KOPT-K1 (cell line): Measurements from ENCODE around the gene GRHL3.

Experiments used
- H3K27ac ChIP-seq: fragments of 200-600 bp; sonication (generic); 2 replicates; pipeline ENCODE4 v1.5.1; 2016; ENCODE audit warnings: antibody characterized with exemption, mild to moderate bottlenecking, low read depth, low read length; ENCODE audit not compliant: poor library complexity, severe bottlenecking
- H3K36me3 ChIP-seq: fragments of 200-600 bp; sonication (generic); 2 replicates; pipeline ENCODE4 v1.5.1; 2017; ENCODE audit warnings: antibody characterized with exemption, mild to moderate bottlenecking, low read length, moderate library complexity; ENCODE audit not compliant: insufficient read depth
- H3K9me3 ChIP-seq: fragments of 200-600 bp; sonication (generic); 2 replicates; pipeline ENCODE4 v1.5.1; 2017; ENCODE audit warnings: antibody characterized with exemption, low read length, mild to moderate bottlenecking; ENCODE audit not compliant: insufficient read depth, poor library complexity, severe bottlenecking

Gene GRHL3

GRCh38 chr1:24300971-24301784 lies 18.0 kb upstream of the GRHL3 start:
- no peak overlapping the region for H3K27ac ChIP-seq
- no peaks in the 10 kb centered on the region for H3K36me3 ChIP-seq
- H3K9me3 ChIP-seq, result no peaks in the 10 kb centered on the region

DNA sequence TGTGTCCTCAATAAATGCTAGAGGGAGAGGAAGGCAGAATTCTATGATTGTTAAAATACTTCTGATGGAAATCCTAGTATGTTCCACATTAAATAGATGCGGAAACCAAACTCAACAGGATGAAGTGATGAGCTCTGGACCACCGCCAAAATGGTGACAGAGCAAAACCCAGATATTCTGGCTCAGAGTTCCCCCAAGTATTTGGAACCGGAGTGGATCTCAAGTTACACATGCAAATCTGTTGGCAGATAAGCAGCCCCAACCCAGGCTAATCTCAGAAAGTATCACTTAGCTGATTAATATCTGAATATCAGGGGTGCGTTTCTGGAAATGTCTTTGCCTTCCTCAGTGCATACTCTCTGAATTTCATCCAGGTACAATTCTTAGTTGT lies 17.4 kb upstream of the GRHL3 start:
- H3K27ac ChIP-seq, result no peak overlapping the region
- no peaks in the 10 kb centered on the region for H3K9me3 ChIP-seq
- no peaks in the 10 kb centered on the region for H3K36me3 ChIP-seq

DNA sequence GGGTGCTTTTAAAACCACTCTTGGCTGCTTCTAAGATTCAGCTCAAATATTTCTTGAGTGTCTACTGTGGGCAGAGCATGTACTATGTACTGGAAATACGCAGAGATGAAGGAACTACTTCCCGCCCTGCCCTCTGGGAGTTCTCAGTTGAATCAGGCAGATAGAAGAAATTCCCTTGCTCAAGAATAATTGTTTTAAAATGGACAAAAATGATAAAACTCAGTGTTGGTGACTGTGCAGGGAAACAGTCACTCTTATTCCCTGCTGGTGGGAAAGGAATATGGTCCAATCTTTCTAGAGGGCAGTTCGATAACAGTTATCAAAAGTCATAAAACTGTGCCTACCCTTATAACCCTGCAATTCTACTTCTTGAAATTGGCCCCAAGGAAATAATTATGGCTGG lies 16.9 kb upstream of the GRHL3 start:
- Histone ChIP-seq H3K27ac (no peak overlapping the region), H3K36me3 (no peaks in the 10 kb centered on the region), H3K9me3 (no peaks in the 10 kb centered on the region)

DNA sequence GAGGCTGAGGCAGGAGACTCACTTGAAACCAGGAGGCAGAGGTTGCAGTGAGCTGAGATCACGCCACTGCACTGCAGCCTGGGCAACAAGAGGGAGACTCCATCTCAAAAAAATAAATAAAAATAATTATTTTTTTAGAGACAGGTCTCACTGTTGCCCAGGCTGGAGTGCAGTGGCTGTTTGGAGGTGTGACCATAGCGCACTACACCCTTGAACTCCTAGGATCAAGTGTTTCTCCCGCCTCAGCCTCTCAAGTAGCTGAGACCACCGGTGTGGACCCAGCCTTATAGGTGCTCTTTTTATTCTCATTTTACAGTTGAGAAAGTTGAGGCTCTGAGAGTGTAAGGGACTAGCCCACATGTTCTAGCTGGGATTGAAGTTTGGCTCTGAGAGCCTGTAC lies 15.6 kb upstream of the GRHL3 start:
- Histone ChIP-seq H3K9me3 (no peaks in the 10 kb centered on the region), H3K27ac (no peak overlapping the region), H3K36me3 (no peaks in the 10 kb centered on the region)

GRCh38 chr1:24304763-24305162 lies 14.4 kb upstream of the GRHL3 start:
- Histone ChIP-seq H3K36me3 (no peaks in the 10 kb centered on the region), H3K9me3 (no peaks in the 10 kb centered on the region), H3K27ac (no peak overlapping the region)

GRCh38 chr1:24308365-24309015 lies 10.7 kb upstream of the GRHL3 start:
- H3K9me3 ChIP-seq, result no peaks in the 10 kb centered on the region
- H3K27ac ChIP-seq, result no peak overlapping the region
- no peaks in the 10 kb centered on the region for H3K36me3 ChIP-seq

- H3K27ac ChIP-seq, result no peak overlapping the region
These were observed 9.2 kb upstream of the GRHL3 start for GRCh38 chr1:24309762-24310485.

GRCh38 chr1:24311234-24311633 lies 7.9 kb upstream of the GRHL3 start:
- no peaks in the 10 kb centered on the region for H3K36me3 ChIP-seq
- no peaks in the 10 kb centered on the region for H3K9me3 ChIP-seq
- H3K27ac ChIP-seq, result no peak overlapping the region

More at GRCh38 chr1:24309762-24310485, 9.2 kb upstream of the GRHL3 start:
- H3K9me3 ChIP-seq, result no peaks in the 10 kb centered on the region
- H3K36me3 ChIP-seq, result no peaks in the 10 kb centered on the region

DNA sequence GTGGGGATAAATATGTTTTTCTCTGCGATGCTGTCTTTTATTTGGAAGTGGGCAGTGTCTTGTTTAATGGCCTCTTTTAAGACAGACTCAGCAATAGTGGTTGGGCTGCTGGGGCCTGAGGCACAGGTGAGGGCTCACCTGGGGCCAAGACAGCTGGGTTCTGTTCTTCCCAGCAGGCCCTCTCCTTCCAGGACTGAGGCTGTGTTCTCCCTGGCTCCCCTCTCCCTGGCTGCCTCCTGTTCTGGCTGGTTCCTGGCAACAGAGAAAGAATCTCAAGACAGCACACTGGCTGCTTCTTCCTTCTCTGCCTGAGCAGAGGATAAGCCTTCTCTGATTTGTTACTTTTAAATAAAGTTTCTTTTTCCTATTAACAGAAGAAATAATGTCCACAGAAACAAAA lies 7.4 kb upstream of the GRHL3 start:
- Histone ChIP-seq H3K27ac (no peak overlapping the region), H3K9me3 (no peaks in the 10 kb centered on the region), H3K36me3 (no peaks in the 10 kb centered on the region)

DNA sequence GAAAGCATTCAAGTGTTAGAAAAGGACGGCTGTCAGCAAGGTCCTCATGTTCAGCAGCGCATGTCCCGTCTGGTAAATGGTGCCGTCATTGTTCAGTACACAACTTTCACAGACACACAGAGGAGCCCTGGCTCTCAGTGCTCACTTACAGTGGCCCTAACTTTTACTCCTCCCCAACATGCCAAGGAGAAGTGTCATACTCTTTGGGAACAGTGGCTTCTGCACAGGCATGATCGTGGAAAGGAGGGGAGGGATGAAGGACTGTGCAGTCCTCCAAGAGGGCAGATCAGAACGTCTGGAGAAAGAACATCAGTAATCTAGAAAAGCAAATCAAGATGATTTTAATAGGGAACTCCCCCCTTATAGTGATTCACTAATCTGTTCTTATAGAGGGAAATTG lies 3.8 kb upstream of the GRHL3 start:
- H3K36me3 ChIP-seq, result no peaks in the 10 kb centered on the region
- no peak overlapping the region for H3K27ac ChIP-seq
- no peaks in the 10 kb centered on the region for H3K9me3 ChIP-seq

DNA sequence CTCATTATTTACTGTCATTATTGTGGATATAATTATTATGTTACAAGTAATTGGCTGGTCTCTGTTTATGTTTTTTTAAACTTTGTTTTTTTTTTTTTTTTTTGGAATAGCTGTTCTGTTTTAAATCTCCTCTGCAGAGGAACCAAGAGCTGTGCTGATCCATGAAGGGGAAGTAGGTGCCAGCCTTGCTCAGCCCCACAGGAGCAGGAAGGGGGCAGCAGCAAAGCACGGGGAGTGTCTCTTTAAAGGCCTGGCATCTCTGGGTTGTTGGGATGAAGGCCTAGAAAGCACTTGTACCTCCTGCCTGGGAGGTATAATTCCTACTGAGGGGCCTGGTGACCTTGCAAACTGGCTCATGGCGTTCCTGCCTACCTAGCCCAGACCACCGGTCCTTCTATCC lies 2.5 kb upstream of the GRHL3 start:
- Histone ChIP-seq H3K27ac (no peak overlapping the region), H3K9me3 (no peaks in the 10 kb centered on the region), H3K36me3 (no peaks in the 10 kb centered on the region)

GRCh38 chr1:24317081-24317480 lies 2.1 kb upstream of the GRHL3 start:
- no peaks in the 10 kb centered on the region for H3K9me3 ChIP-seq
- H3K36me3 ChIP-seq, result no peaks in the 10 kb centered on the region
- H3K27ac ChIP-seq, result no peak overlapping the region

DNA sequence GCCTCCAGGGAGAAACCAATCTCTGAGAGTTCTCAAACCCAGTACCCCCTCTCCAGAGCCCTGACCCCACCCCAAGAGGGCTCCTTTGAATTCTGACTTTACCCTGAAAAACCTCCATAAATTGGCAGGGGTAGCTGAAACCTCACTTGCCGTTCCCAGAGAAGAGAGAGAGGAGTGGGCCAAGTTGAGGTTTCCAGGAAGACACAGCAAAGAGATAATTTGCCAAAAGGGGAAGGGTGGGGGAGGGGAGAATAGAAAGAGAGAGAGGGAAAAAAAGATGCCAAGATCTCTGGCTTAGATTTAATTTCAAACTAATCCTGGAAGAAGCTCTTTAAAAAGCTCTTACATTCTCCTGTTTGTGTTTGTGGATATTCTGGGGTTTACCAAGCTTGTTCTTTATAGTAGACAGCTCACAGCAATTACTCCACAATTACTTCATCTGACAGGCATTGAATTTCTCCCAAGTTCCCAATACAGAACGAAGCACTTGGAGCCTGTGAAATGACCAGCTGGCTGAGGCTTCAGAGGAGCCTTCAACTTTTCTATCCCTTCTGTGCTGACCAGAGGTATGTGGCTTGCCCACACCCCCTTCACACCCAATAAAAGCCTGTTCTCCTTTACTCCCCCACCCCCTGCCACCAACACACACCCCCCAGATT lies 1.1 kb upstream of the GRHL3 start:
- H3K27ac ChIP-seq, result no peak overlapping the region
- no peaks in the 10 kb centered on the region for H3K9me3 ChIP-seq
- no peaks in the 10 kb centered on the region for H3K36me3 ChIP-seq

DNA sequence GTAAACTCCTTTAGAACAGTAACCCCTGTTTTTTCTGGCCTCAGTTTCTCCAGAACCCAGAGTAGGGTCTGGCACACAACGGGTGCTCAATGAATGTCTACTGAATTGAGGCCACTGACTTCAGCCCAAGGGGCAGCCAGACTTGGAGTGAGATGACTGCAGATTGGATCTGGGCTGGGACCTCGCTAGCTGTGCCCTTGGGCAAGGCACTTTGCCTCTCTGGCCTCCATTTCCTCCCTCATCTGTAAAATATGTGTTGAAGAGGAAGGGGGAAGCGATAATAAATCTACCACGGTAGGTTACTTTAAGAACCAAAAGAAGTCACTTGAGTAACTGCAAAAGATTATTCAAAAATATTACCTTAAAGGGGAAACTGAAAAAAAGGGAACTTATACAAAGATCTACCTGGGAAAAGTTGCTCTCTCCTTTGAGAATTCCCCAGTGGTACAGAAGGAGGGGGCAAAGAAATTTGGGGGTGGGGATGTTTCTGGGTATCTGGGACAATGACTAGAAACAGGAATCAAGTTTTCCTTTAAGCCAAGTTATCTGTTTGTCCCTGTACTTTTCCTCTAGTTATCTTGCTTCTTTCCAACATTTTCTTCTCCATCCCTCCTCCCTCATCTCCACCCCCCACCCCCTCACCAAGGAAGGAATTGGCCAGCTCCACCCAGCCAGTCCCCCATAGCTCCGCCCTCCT lies 394 bp upstream of the GRHL3 start:
- Histone ChIP-seq H3K27ac (no peak overlapping the region), H3K9me3 (no peaks in the 10 kb centered on the region), H3K36me3 (no peaks in the 10 kb centered on the region)
